ENCODE data around the gene ADORA3. TPM values are rescaled to one million over a fixed set of nuclear protein-coding genes. Genes with fewer than 3 reads are reported as not detected.
"Not testable (repeated sequence)": the region's sequence is repeated elsewhere in the genome, so short reads cannot be mapped to it uniquely, and the experiment has no call there.

ADORA3 gene
- not detected in 2 replicates for total RNA-seq (2014; rRNA removed; shearing (Covaris generic))

- DNase-seq (ENCODE audit: low read depth): no peak
Measured at GRCh38 chr1:111503585-111504060, at the start of gene ADORA3, which contains the start of gene TMIGD3. Gene ADORA3 (minus strand): TSS chr1:111503633. CDS start chr1:111503354, 279 bp downstream. Gene TMIGD3 (minus strand): TSS chr1:111503633. CDS start chr1:111503354, 279 bp downstream.

GRCh38 chr1:111553196-111553595 lies 49.8 kb upstream of the ADORA3 start:
- DNase-seq (ENCODE audit: low read depth): peak; percentile 73

GRCh38 chr1:111552587-111552986 lies 49.2 kb upstream of the ADORA3 start:
- no peak for DNase-seq (ENCODE audit: low read depth)

GRCh38 chr1:111551623-111552411 lies 48.4 kb upstream of the ADORA3 start:
- no peak for DNase-seq (ENCODE audit: low read depth)

- not testable (repeated sequence) for DNase-seq (ENCODE audit: low read depth)
Measured at GRCh38 chr1:111547786-111548185, 44.4 kb upstream of the ADORA3 start.

GRCh38 chr1:111542187-111542586 lies 38.8 kb upstream of the ADORA3 start:
- DNase-seq (ENCODE audit: low read depth): no peak

GRCh38 chr1:111541721-111542120 lies 38.3 kb upstream of the ADORA3 start:
- DNase-seq (ENCODE audit: low read depth): peak; percentile 66

GRCh38 chr1:111540928-111541327 lies 37.5 kb upstream of the ADORA3 start:
- DNase-seq (ENCODE audit: low read depth): no peak

GRCh38 chr1:111538343-111539025 lies 35.1 kb upstream of the ADORA3 start:
- DNase-seq (ENCODE audit: low read depth): peak; percentile 94

- DNase-seq (ENCODE audit: low read depth): peak; percentile 38
Measured at GRCh38 chr1:111535256-111536191, 32.1 kb upstream of the ADORA3 start.

GRCh38 chr1:111520053-111520452 lies 16.6 kb upstream of the ADORA3 start:
- DNase-seq (ENCODE audit: low read depth): no peak

- DNase-seq (ENCODE audit: low read depth): no peak
Measured at GRCh38 chr1:111517469-111518225, 14.2 kb upstream of the ADORA3 start.

GRCh38 chr1:111516005-111516535 lies 12.6 kb upstream of the ADORA3 start:
- DNase-seq (ENCODE audit: low read depth): no peak

GRCh38 chr1:111515291-111516004 lies 12.0 kb upstream of the ADORA3 start:
- DNase-seq (ENCODE audit: low read depth): no peak

GRCh38 chr1:111513410-111514020 lies 10.1 kb upstream of the ADORA3 start:
- peak; percentile 70 for DNase-seq (ENCODE audit: low read depth)

- DNase-seq (ENCODE audit: low read depth): no peak
Measured at GRCh38 chr1:111512931-111513330, 9.5 kb upstream of the ADORA3 start.

- no peak for DNase-seq (ENCODE audit: low read depth)
Measured at GRCh38 chr1:111512132-111512889, 8.9 kb upstream of the ADORA3 start.

GRCh38 chr1:111511370-111511769 lies 7.9 kb upstream of the ADORA3 start:
- DNase-seq (ENCODE audit: low read depth): no peak

GRCh38 chr1:111509997-111510375 lies 6.6 kb upstream of the ADORA3 start:
- DNase-seq (ENCODE audit: low read depth): no peak
